ENCODE results near the gene KIF20A.
A peak's percentile ranks its signal among the peaks of the same experiment; 100 is the strongest.
"Not testable (repeated sequence)": the region's sequence is repeated elsewhere in the genome, so short reads cannot be mapped to it uniquely, and the experiment has no call there.

Gene KIF20A

DNA sequence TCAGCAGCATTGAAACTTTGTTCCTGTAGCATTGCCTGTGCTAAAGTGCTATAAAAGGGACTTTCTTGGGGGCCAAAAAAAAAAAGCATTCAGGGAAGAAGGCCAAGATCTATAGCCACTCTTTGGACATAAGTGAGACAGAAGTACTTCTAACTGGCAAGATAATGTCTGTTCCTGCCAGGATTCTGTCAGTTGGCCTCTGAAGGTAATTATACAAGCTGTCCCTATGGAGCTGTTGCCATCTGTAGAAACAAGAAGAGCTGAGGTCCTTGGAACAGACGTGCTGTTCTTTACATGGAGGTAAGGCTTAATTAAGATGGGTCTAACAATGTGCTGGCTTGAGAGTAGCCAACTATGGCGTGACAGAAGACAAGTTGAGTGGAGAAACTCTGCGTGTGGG, 9.7 kb downstream of the KIF20A start:
- no peak for DNase-seq

DNA sequence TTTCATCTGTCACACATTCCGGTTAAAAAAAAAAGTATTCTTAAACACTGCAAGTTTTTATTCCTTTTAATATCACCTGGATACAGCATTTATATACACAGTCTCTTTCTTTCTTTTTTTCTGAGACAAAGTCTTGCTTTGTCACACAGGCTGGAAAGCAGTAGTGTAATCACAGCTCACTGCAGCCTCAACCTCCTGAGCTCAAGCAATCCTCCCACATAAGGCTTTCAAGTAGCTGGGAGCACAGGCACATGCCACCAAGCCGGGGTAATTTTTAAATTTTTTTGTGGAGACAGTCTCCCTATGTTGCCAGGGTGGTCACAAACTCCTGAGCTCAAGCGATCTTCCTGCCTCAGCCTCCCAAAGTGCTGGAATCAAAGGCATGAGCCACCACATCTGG, 13.9 kb downstream of the KIF20A start:
- no peak for DNase-seq

DNA sequence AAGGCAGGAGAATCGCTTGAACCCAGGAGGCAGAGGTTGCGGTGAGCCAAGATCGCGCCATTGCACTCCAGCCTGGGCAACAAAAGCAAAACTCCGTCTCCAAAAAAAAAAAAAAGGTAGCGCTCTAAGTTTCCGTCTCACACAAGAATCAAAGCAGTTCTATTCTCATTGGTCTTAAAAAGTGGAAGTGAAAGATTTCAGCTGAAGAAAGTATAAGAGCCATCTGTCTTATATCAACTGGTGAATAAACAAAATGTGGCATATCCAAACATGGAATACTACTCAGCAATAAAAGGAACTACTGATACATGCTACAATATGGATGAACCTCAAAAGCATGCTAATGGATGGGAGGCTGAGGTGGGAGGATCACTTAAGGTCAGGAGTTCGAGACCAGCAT, 14.9 kb downstream of the KIF20A start:
- not testable (repeated sequence) for DNase-seq

DNA sequence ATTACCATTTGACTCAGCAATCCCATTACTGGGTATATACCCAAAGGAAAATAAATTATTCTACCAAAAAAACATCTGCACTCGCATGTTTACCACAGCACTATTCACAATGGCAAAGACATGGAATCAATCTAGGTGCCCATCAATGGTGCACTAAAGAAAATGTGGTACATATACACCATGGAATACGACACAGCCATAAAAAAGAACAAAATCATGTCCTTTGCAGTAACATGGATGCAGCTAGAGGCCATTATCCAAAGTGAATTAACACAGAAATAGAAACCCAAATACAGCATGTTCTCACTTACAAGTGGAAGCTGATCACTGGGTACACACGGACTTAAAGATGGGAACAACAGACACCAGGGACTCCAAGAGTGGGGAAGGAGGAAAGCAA, 32.1 kb downstream of the KIF20A start:
- no peak for DNase-seq

DNA sequence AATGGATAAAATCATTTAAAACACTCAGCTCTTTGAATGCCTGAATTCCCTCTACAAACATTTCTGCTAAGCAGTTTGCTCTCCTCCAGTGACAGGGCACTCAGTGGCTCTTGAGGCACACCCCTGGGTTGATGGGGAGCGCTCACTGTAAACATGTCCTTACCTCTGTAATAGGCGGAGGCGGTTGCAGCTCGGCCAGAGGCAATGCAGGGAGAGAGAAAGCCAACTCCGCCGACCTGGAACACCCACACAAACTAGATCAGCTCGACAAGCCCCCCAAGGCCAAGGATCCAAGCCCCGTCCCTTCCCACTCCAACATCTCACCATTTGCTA, 33.9 kb downstream of the KIF20A start:
- no peak for DNase-seq

DNA sequence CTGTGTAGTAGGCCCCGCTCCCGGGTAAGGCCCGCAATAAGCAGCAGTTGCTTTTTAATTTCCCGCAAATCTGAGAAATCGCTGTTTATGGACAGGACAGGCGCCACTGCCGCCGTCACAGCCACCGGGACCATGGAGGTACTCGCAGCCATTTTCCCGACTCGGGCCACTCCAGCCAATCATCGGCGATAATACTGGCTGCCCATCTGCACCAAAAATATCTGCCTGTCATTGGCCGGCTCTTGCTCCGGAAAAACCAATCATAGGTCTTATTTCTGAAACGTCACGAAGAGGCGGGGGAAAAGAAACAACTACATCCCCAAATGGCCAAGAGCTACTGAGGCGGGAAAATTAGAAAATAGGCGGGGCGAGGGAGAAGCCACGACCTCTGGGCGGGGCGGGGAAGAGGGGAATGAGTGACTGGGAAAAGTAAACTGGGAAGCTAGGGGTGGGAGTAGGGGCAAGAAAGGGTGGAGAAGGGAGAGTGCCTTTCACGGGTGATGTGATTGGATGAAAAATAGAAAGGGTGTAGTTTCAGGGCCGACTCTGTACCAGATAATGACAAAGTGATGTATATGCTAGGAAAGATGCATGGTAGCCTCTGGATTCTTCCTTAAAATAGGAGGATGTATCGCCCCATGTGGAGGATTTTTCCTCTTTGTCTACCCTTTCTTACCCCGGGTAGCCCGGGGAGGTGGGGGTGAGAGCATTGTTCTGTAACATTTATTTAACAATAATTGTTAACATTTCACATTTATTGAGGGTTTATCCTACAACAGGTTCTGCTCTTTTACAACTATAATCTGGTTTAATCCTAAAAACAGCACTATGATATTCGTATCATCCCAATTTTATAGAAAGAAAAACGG, 34.5 kb downstream of the KIF20A start, which contains the start of gene CDC23:
Gene CDC23 (minus strand): TSS at position 163 of the 869 bp plus-strand sequence. CDS start 11 bp downstream, at position 152.
- DNase-seq: peak; percentile 92

DNA sequence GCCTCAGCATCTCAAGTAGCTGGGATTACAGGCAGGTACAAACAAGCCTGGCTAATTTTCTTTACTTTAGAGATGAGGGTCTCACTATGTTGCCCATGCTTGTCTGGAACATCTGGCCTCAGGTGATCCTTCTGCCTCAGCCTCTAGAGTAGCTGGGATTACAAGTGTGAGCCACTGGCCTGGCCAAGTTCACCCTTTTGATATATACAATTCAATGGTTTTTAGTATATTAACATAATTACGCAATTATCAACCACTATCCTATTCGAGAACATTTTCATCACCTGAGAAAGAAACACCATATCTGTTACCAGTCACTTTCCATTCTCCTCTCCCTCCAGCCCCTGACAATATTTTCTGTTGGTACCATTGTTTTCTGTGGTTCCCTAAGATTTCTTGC, 37.9 kb downstream of the KIF20A start:
- no peak for DNase-seq

DNA sequence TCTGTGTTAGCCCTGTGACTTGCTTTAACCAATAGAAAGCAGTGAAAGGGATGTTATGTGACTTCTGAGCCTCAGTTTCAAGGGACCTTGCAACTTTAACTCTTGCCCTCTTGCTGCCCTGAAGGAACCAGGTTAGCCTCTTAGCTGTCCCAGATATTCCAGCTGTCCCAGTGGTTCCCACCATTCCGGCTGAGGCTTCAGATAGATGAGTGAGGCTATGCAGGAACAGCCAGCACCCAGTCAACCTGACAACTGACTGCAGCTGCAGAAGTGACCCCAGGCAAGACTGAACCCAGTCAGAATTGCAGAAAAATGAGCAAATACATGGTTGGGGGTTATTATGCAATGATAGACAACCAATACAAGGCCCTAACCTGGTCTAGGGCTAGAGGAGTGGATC, 44.6 kb downstream of the KIF20A start:
- DNase-seq: no peak

DNA sequence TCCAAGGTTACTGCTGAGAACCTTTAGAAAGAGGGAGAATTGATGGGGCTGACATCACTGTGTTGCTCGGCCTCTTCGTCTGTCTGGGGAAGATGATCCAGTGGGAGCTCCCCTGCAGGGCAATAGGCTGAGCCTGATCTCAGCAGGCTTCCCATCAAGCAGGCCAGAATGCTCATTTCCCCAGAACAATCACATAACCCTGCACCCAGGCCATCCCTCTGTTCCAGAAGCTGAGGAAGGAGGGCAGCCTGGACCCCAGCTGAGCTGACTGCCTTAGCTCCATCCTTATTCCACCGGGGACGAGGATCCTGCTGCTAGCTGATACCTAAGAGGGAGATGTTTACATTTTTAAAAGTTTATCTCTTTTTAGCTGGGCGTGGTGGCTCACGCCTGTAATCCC, 45.8 kb downstream of the KIF20A start:
- DNase-seq: no peak

DNA sequence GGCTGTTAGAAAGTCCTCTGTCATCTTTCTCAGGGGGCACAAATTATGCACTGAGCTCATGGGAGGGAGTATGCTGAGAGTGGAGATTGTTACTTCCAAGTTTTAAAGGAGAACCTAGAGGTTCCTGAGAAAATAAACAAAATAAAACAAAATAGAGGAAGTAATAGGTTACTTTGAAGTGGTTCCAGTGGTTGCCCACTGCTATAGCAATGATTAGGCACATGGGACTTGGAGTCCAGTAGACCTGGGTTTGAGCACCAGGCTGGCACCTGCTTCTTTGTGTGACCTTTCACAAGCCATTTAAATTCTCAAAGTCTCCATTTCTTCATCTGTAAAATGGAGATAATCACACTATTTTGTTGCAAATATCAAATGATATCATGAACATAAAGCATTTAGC, 48.0 kb downstream of the KIF20A start:
- DNase-seq: no peak

DNA sequence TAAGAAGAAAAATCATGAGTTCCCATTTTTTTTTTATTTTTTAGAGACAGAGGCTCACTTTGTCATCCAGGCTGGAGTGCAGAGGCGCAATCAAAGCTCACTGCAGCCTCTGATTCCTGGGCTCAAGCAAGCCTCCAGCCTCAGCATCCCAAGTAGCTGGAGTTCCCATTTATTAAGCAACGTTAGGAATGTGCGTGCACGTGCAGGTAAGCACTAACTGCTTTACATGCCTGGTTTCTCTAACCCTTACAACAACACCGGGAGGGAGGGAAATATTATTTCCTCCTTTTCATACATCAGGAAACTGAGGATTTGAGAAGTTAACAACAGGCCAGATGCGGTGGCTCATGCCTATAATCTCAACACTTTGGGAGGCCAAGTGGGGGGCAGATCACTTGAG, 50.5 kb downstream of the KIF20A start:
- no peak for DNase-seq

DNA sequence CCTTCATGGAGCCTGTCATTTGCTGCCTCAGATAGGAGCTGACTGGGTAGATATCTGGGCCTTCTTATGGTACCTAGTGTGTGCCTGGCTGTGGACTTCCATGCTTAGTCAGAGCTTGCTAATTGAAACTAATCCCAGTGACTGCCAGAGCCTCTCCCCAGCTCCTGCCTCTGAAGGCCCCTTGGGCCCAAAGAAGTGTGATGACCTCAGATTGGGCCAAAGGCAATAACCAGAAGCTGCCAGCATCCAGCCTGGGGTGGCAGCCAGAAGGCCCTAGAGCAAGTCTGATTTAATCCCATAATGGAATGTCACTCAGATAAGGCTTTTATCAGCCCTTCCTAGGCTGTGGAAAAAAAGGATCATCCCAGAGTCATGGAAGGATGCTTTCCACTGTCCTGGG, 51.3 kb downstream of the KIF20A start:
- no peak for DNase-seq

DNA sequence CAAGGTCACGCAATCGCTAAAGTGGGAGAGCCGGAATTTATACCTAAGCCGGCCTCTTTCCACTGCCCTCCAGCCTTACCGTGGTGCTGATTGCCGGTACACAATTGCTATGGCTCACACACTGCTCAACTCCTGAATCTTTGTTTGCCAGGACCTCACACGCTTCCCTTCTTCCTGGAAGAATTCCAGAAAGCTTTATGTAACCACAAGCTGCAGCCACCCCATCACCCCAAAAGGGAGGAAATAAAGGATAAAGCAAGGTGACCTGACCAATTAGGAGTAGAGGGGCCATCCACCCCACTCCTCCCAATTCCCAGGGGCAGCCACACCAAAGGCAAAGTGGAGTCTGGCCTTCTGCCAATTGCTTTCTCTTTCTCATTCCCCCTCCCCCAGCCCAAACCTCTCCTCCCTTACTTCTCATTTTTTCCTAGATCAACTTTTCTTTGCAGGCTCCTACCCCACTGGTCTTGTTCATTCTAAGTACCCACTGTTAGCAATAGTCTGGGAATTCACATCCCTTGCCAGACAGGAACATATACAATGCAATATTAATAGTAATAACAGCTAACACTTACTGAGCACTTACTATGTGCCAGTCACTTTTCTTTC, 52.2 kb downstream of the KIF20A start:
- peak; percentile 4 for DNase-seq

DNA sequence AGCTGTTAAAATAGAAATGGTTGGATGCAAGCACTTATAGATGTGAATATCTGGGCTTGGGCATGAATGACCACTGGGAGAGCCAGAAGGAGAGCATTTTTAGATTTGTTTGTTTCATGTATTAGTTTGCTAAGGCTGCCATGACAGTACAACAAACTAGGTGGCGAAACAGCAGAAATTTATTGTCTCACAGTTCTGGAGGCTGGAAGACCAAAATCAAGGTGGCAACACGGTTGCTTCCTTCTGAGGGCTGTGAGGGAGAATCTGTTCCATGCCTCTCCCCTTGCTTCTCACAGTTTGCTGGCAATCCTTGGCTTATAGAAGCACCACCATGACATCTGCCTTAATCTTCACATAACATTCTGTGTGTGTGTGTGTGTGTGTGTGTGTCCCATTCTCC, 54.4 kb downstream of the KIF20A start:
- DNase-seq: no peak

DNA sequence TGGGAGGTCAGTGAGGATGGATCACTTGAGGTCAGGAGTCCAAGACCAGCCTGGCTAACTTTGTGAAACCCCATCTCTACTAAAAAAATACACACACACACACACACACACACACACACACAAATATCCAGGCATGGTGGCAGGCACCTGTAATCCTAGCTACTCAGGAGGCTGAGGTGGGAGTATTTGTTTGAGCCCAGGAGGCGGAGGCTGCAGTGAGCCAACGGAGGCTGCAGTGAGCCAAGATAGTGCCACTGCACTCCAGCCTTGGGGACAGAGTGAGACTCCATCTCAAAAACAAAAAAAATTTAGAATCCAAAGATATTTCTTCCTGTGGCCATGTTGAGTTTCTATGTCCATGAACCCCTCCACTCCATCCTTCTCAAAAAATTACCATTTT, 55.7 kb downstream of the KIF20A start:
- no peak for DNase-seq
